Stomach (tissue), 4 donors: Measurements from ENCODE around the gene PDE8A.

Experiments
- EP300 ChIP-seq: sonication (generic); formaldehyde crosslinking; IDR thresholded peaks from one replicate; pipeline ENCODE4 v1.6.1; 2017; ENCODE audit warnings: antibody characterized with exemption
- POLR2AphosphoS5 ChIP-seq, 3 donors: sonication (generic); formaldehyde crosslinking; IDR thresholded peaks; one replicate each; pipeline ENCODE4 v1.6.1; 2016; ENCODE audit warnings: antibody characterized with exemption in 3 of 3
- TF ChIP-seq, protein P1 (sequence below), 7 experiments: fragments of 450-650 bp in 4 of 7; fragments of 200-600 bp in 3 of 7; sonication (generic) in 3 of 7; IDR thresholded peaks; one replicate each; pipeline ENCODE4 v1.5.1; 2016 to 2019; ENCODE audit warnings: antibody characterized with exemption in 7 of 7, control low read depth in 2 of 7, mild to moderate bottlenecking in 1 of 7

DNA sequence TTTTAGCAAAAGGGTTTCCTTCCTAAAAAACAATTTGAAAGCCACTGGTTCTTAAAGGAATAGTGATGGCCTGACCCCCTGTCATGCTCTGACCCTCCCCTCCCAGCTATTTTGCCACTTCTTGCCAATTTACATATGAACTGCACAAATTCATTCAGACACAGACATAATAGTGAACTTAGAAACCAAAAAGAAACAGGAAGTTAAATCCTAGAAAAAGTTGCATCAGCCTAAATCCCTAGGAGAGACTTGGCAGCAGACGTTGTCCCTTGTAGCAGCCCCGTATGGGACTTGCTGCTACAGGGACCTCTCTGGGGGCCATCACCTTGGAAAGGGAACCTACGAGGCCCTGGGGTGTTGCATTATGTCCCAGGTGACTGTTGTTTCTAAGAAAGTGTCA, 14.3 kb upstream of the PDE8A start:
- TF ChIP-seq, protein P1, sequence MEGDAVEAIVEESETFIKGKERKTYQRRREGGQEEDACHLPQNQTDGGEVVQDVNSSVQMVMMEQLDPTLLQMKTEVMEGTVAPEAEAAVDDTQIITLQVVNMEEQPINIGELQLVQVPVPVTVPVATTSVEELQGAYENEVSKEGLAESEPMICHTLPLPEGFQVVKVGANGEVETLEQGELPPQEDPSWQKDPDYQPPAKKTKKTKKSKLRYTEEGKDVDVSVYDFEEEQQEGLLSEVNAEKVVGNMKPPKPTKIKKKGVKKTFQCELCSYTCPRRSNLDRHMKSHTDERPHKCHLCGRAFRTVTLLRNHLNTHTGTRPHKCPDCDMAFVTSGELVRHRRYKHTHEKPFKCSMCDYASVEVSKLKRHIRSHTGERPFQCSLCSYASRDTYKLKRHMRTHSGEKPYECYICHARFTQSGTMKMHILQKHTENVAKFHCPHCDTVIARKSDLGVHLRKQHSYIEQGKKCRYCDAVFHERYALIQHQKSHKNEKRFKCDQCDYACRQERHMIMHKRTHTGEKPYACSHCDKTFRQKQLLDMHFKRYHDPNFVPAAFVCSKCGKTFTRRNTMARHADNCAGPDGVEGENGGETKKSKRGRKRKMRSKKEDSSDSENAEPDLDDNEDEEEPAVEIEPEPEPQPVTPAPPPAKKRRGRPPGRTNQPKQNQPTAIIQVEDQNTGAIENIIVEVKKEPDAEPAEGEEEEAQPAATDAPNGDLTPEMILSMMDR (IDR thresholded peaks at IDR 0.05): no peak
- TF ChIP-seq EP300 (no peak), POLR2AphosphoS5 (IDR thresholded peaks at IDR 0.05) (no peak)
